ENCODE measurements around the gene ACSBG1. TPM values are rescaled to one million over a fixed set of nuclear protein-coding genes. Genes with fewer than 3 reads are reported as not detected.

ACSBG1 gene
- polyA plus RNA-seq, 1 donor (not counting 4 experiments of a cell fraction or from before 2014, with no cell fraction given): 0.01 TPM

DNA sequence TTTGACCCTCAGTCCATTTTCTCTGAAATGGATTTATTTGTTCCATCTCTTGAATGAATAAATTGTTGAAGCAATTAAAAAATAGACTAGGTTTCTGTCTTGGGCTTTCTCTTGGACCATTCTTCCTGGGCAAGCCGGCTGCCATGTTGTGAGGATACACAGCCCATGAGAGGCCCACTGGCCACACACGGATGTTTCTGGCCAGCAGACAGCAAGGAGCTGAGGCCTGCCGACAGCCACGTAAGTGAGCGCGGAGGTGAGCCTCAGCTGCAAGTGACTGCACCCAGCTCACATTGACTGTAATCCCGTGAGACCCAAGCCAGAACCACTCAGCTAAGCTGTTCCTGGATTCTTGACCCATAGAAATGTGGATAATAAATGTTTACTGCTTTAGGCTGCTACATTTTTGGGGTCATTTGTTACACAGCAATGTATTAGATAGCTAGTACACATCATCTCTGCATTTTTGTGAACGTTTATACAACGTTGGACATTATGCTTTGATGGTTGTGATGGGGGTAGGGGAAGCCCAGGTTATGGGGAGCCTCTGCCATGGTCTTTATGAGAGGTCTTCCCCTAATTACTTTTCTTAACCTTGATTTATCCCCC, 62.4 kb downstream of the ACSBG1 start:
- Histone ChIP-seq H3K27ac (ENCODE audit: control insufficient read depth, insufficient read depth, low read length) (no peak overlapping the region), H3K9me1 (ENCODE audit: control insufficient read depth, extremely low read depth, insufficient read depth, low read length) (no peaks in the 10 kb centered on the region), H2AFZ (ENCODE audit: control insufficient read depth, low read length) (no peak overlapping the region), H3K9ac (ENCODE audit: control insufficient read depth, extremely low read depth, insufficient read depth, low read length) (no peak overlapping the region), H4K20me1 (ENCODE audit: control insufficient read depth, extremely low read depth, insufficient read depth, low read length) (no peaks in the 10 kb centered on the region), H3K4me2 (ENCODE audit: control insufficient read depth, extremely low read depth, insufficient read depth, low read depth, low read length) (no peak overlapping the region), H3K36me3 (ENCODE audit: control insufficient read depth in 2 of 2, extremely low read depth in 1 of 2, insufficient read depth in 2 of 2, low read length in 2 of 2) (peaks cover 12 to 13% of the 10 kb centered on the region in 2 experiments), H3K9me3 (ENCODE audit: control insufficient read depth, low read depth, low read length) (no peaks in the 10 kb centered on the region), H3K4me3 (ENCODE audit: control insufficient read depth in 2 of 3, extremely low read depth in 1 of 3, insufficient read depth in 2 of 3, low read depth in 1 of 3, low read length in 3 of 3) (no peak overlapping the region), H3K4me1 (ENCODE audit: control insufficient read depth, extremely low read depth, insufficient read depth, low read length) (no peaks in the 10 kb centered on the region), H3K79me2 (ENCODE audit: control insufficient read depth, insufficient read depth, low read length) (no peaks in the 10 kb centered on the region), H3K27me3 (ENCODE audit: control insufficient read depth, extremely low read depth, insufficient read depth, low read length) (no peaks in the 10 kb centered on the region)
- FAIRE-seq (no peak), DNase-seq (ENCODE audit: low read depth, low spot score) (no peak)
- dilution Hi-C loops (cut with MboI; ENCODE audit: extremely low pct_ligation_motif_present, low sequenced_read_pairs): no loop called here
- TF ChIP-seq, protein P1, sequence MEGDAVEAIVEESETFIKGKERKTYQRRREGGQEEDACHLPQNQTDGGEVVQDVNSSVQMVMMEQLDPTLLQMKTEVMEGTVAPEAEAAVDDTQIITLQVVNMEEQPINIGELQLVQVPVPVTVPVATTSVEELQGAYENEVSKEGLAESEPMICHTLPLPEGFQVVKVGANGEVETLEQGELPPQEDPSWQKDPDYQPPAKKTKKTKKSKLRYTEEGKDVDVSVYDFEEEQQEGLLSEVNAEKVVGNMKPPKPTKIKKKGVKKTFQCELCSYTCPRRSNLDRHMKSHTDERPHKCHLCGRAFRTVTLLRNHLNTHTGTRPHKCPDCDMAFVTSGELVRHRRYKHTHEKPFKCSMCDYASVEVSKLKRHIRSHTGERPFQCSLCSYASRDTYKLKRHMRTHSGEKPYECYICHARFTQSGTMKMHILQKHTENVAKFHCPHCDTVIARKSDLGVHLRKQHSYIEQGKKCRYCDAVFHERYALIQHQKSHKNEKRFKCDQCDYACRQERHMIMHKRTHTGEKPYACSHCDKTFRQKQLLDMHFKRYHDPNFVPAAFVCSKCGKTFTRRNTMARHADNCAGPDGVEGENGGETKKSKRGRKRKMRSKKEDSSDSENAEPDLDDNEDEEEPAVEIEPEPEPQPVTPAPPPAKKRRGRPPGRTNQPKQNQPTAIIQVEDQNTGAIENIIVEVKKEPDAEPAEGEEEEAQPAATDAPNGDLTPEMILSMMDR (optimal IDR thresholded peaks at IDR 0.05 in 1 of 3, IDR thresholded peaks at IDR 0.05 in 1 of 3, conservative IDR thresholded peaks at IDR 0.05 in 1 of 3; ENCODE audit: extremely low read depth in 1 of 3, insufficient read depth in 2 of 3, low read length in 3 of 3): no peak
- no peak for TF ChIP-seq EZH2 (IDR thresholded peaks at IDR 0.05; ENCODE audit: low read length)

DNA sequence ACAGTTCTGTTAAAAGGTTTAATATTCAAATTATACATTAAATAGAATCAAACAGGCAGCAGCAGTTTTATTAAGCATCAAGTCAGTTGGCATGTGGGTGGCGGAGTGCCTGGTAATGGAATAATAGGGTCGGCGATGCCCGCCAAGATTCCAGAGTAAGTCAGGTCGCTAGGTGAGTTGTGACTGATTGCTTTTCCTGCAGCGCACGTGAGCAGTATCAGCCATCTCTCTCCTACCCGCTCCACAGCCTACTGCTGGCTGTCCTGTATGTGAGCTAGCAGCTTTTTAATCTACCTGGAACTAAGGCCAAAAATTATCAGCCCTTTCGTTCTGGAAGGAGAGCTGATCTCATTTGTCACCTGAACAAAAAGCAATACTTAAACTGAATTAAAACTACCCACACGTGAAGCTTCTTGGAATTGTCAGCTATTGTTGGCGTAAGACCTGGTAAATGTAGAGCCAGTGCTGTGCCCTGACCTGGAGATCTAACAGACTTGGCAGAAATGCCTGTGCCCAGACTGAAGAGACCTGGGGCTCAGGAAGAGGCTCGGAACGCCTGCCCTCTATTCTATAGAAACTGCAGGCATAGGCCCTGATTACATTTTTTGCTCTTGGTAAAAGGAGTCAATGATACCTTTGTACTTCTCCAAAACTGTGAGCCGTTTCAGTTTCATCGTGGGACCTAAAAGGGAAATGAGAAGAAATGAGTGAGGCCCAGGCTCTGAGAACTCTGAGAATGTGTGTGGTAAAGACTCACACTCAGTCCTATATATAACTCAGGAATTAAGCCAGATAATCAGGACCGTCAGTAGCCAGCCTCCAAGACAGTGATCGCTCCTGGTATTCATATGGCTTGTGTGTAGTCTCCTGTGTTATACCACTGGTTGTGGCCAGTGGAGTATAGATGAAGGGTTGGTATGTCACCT, 63.3 kb downstream of the ACSBG1 start:
- Histone ChIP-seq H3K4me1 (ENCODE audit: control insufficient read depth, extremely low read depth, insufficient read depth, low read length) (no peaks in the 10 kb centered on the region), H3K4me3 (ENCODE audit: control insufficient read depth in 2 of 3, extremely low read depth in 1 of 3, insufficient read depth in 2 of 3, low read depth in 1 of 3, low read length in 3 of 3) (no peak overlapping the region), H4K20me1 (ENCODE audit: control insufficient read depth, extremely low read depth, insufficient read depth, low read length) (no peaks in the 10 kb centered on the region), H3K27ac (ENCODE audit: control insufficient read depth, insufficient read depth, low read length) (no peak overlapping the region), H3K27me3 (ENCODE audit: control insufficient read depth, extremely low read depth, insufficient read depth, low read length) (no peaks in the 10 kb centered on the region), H3K9me1 (ENCODE audit: control insufficient read depth, extremely low read depth, insufficient read depth, low read length) (no peaks in the 10 kb centered on the region), H3K4me2 (ENCODE audit: control insufficient read depth, extremely low read depth, insufficient read depth, low read depth, low read length) (no peak overlapping the region), H2AFZ (ENCODE audit: control insufficient read depth, low read length) (no peak overlapping the region), H3K9me3 (ENCODE audit: control insufficient read depth, low read depth, low read length) (no peaks in the 10 kb centered on the region), H3K9ac (ENCODE audit: control insufficient read depth, extremely low read depth, insufficient read depth, low read length) (no peak overlapping the region), H3K36me3 (ENCODE audit: control insufficient read depth in 2 of 2, extremely low read depth in 1 of 2, insufficient read depth in 2 of 2, low read length in 2 of 2) (peaks cover 14 to 17% of the 10 kb centered on the region in 2 experiments), H3K79me2 (ENCODE audit: control insufficient read depth, insufficient read depth, low read length) (no peaks in the 10 kb centered on the region)
- TF ChIP-seq, protein P1 (optimal IDR thresholded peaks at IDR 0.05 in 1 of 3, IDR thresholded peaks at IDR 0.05 in 1 of 3, conservative IDR thresholded peaks at IDR 0.05 in 1 of 3; ENCODE audit: extremely low read depth in 1 of 3, insufficient read depth in 2 of 3, low read length in 3 of 3): no peak
- TF ChIP-seq EZH2 (IDR thresholded peaks at IDR 0.05; ENCODE audit: low read length): no peak
- DNase-seq (ENCODE audit: low read depth, low spot score) (no peak), FAIRE-seq (no peak)
- dilution Hi-C loops (cut with MboI; ENCODE audit: extremely low pct_ligation_motif_present, low sequenced_read_pairs): no loop called here

Data from keratinocyte (primary cell).